ENCODE data around the gene LPIN1.
A peak's percentile ranks its signal among the peaks of the same experiment; 100 is the strongest.

DNA sequence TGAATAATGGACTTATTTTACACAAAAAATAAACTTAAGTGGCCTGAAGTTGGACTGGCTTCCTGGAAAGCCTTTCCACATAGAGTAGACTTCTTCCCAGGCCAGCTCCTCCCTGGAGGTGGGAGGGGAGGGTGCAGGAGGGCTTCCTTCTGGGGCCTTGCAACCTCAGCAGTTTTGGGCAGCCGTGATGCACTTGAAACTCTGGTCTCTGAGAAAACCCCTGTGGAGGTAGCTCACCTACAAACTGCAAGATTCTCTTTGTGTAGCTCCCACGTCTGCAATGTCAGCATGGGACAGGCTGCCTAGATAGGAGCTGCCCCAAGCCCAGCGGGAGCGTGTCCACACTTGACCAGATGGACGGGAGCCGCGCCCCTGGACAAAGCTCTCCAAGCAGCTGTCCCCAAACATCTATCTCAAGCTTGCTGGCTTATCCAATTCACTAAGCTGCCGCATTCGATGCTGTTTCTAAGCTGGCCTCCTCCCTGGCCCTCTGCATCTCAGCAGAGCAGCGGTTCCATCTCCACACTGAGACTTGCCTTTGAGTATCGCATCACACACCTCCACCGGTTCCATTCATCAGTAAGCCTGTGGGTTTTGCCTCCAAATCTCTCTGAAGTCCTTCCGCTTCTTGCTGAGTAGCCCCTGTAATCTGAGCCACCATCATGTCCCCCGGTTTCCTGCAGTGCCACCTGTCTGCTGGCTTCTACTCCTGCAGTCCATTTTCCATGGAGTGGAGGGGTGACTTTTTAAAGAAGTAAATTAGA, 1.6 kb upstream of the LPIN1 start:
- TF ChIP-seq GATA2 (IDR thresholded peaks at IDR 0.05; ENCODE audit: low read depth, low read length) (peak; percentile 78), GATA3 (IDR thresholded peaks at IDR 0.05; ENCODE audit: low read depth, low read length) (no peak)

All from SH-SY5Y (cell line).